NCI-H128 (cell line): ENCODE results near the gene MAGI2.
A peak's percentile ranks its signal among the peaks of the same experiment; 100 is the strongest.

ENCODE experiments used
- DNase-seq: peaks from one replicate; lab custom pipeline; 2025; ENCODE audit not compliant: unreplicated experiment; lab: John Stamatoyannopoulos, UW

The MAGI2 gene

GRCh38 chr7:79272066-79272669 lies 181.3 kb downstream of the MAGI2 start:
- peak; percentile 11 for DNase-seq

GRCh38 chr7:79268730-79269129 lies 184.7 kb downstream of the MAGI2 start:
- peak; percentile 54 for DNase-seq

- no peak for DNase-seq
Observed at GRCh38 chr7:79258826-79259225, 194.6 kb downstream of the MAGI2 start.

DNA sequence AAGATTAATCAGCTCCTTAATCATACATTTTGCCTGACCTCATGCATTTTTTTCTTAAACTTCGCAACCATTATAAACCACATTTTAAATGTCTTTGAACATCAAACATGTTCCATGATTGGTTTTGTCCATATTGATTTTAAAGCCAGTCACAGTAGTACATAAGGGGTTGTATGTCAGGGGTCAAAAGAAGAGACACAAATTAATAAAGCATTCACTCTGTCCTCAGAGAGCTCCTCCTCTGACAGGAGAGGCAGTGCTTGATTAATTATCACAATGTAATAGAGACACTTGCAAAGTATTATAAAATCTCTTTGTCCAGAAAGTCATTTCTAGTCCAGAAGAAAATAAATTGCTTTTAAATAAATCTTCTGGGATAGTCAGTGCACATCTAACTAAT lies 195.5 kb downstream of the MAGI2 start:
- DNase-seq: no peak

DNA sequence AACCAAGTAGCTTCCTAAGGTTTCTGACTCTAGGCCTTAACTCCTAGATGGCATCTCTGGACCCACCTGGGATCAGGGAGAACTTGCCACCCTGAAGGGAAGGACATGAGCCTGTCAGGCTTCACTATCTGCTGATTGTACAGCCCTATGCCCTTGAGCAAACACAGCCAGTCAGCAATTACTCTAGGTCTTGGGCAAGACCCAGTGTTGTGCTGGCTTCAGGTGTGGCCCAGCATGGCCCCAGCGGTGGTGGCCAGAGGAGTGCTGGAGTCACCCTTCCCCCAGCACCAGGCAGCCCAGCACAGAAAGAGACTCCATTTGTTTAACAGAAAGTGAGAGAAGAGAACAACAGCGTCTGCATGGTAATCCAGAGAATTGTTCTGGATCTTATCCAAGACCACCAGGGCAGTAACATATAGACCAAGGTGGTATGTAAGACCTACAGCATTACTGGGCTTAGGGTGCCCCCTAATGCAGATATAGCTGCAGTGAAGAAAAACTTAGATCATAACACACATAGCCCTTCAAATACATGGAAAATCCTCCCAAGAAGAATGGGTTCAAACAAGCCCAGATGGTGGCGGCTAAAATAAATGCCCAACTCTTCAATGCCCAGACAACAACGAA lies 207.7 kb downstream of the MAGI2 start:
- DNase-seq: no peak

- DNase-seq: no peak
Observed at GRCh38 chr7:79244482-79244881, 209.0 kb downstream of the MAGI2 start.

- no peak for DNase-seq
Observed at GRCh38 chr7:79241288-79242060, 212.0 kb downstream of the MAGI2 start.

GRCh38 chr7:79240413-79240812 lies 213.1 kb downstream of the MAGI2 start:
- no peak for DNase-seq

DNA sequence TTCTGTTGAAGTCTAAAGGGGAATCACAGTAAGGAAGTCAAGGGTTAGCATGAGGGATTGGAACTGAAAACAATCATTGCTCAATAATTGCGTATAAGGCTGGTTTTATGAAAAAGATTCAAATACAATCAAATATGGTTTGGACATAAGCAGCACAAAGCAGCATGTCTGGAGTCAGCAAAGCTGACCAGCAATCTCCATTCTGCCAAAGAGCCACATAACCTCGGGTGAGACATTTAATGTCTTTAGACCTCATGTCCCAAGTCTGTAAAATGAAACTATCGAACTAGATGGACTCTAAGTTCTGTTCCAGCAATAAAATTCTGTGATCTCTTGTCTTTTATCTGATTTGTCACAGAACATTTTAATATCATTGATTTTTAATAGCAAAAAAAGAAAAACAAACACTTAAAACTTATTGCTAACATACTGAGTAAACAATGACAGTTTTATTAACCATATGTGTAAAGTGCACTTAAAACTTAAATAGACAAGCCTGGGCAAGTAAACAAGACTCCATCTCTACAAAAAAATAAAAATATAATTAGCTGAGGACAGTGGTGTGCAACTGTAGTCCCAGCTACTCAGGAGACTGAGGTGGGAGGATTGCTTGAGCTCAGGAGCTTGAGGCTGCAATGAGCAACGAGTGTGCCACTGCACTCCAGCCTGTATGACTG lies 217.0 kb downstream of the MAGI2 start:
- DNase-seq: no peak

DNA sequence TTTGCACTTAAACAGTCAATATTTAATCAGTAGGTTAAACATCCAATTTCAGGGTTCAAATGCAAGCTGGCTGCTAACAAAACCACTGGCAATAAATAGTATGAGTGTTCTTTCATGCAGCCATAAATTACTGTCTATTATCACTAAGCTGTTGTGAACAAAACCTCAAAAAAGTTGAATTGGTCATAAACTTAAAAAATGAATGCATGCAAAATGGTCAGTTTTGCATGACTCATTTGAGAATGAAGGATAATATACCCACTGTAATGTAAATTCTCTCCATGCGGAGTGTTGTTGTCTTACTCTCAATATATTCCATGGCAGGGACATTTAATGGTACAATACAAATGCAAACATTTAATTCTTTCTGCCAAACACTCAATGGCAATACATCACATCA lies 226.4 kb downstream of the MAGI2 start:
- DNase-seq: no peak

DNA sequence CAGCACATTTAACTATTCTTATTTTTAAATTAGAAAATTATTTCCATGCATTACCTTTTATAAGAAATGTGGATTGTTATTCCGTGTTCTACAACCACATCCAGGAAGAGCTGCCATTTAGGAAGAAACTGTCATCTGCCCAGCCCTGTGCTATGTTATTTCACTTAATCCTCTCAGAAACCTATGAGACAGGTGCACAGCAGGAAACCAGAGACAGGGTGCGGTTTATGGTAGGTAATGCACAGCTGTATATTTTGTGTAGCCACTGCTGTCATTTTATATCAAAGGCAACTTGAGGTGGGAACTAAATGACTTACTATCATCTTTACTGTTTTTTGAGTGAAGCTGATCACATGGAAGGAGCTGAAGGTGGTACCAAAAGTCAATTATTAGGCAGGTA lies 232.3 kb downstream of the MAGI2 start:
- no peak for DNase-seq

- DNase-seq: no peak
Observed at GRCh38 chr7:79217976-79218626, 235.4 kb downstream of the MAGI2 start.

DNA sequence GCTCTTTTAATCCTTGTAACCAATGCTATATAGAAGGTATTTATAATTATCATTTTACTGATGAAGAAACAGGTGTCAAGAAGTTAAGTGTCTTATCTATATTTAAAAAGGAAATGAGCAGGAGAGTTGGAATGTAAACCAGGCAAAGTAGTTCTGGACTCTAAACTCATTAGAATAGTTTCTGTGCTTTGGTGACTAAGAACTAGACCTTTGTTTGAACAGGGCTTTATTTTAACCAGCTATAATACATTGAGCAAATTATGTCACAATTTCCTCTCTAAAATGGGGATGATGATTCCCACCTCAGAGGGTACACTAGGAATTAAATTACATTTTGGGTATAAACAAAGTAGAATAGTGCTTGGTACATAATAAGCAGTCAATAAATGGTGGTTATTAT lies 236.0 kb downstream of the MAGI2 start:
- no peak for DNase-seq

DNA sequence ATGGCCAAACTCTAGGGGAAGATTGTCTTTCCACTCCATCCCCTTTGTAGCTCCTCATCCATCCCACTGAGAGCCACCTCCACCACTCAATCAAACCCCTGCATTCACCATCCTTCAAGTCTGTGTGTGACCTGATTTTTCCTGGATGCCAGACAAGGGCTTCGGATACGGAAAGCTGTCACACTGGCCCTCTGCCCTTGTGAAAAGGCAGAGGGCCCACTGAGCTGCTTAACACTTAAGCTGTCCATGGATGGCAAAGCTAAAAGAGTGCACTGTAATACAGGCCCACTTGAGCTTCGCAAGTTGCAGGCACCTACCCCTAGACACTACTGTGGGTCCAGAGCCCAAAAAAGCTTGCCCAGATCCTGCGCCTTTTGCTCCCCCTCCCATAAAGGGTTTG lies 237.2 kb downstream of the MAGI2 start:
- no peak for DNase-seq

GRCh38 chr7:79212334-79212733 lies 241.1 kb downstream of the MAGI2 start:
- DNase-seq: no peak

GRCh38 chr7:79211724-79212123 lies 241.7 kb downstream of the MAGI2 start:
- DNase-seq: no peak

DNA sequence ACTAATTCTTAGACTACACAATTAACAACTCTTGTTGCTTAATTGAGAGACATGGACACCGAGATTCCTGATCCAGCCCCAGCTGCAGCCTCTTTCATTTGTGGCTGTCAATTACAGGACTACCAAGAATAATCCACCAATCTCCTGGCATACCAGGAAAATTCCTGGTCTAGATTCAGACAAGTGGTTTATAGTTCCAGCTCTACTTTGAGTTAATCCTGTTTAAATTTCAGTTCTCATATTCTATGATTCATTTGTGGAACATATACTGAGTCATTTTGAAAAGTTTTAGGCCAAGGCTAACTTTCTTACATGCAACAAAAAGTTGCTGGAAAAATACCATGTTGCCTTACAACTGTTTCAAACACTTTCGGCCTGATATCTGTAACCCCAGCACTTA lies 253.5 kb downstream of the MAGI2 start:
- no peak for DNase-seq

- DNase-seq: no peak
Observed at GRCh38 chr7:79199266-79199665, 254.2 kb downstream of the MAGI2 start.

DNA sequence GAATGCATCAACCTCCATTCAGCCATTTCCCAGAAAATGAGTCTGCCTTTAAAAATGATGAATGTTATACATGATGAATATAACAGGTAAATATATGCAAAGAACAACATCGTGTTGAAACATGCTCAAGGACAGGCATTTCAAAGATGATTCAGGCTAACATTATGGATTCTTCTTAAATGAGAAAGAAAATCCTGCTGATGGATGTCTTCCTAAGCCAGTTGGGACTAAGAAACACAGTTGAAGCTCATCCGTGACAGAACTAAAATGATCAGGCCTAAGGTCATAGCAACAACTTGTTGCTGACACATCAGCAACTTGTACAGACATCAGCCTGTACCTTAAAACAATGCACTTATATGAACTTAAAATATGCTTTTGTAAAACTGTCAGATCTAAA lies 267.9 kb downstream of the MAGI2 start:
- DNase-seq: no peak

DNA sequence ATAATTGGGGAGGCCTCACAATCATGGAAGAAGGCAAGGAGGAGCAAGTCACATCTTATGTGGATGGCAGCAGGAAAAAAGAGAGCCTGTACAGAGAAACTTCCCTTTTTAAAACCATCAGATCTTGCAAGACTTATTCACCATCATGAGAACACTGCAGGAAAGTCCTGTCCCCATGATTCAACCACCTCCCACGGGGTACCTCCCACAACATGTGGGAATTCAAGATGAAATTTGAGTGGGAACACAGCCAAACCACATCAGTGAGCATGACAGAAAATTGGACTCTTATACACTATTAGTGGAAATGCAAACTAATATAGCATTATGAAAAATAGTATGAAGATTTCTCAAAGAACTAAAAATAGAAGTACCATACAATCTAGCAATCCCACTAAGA lies 271.2 kb downstream of the MAGI2 start:
- DNase-seq: no peak

- no peak for DNase-seq
Observed at GRCh38 chr7:79180533-79180932, 272.9 kb downstream of the MAGI2 start.
